ENCODE data around the gene DBH. TPM values are rescaled to one million over a fixed set of nuclear protein-coding genes. Genes with fewer than 3 reads are reported as not detected.

The DBH gene
- total RNA-seq, 1 experiment from 2014 or later, result not detected

DNA sequence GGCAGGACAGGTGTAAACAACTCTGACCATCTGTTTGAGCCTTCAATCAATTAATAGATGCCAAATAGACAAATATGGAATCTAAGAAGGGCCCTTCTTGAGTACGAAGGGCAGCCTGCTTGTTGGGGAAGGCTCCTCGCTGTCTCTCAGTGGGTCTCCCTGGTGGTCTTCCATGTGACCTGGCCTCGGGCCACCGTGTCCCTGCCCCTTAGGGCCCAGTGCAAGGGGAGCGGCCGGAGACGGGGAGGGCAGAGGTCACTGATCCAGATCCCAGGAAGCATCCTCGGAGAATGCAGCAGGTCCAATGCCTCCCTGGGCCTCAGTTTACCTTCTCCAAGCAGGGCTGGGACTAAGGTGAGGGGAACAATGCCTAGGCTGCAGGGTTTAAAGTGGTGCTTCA, 2.5 kb downstream of the DBH start:
- no peaks in the 10 kb centered on the region for H3K79me2 ChIP-seq (ENCODE audit: insufficient read depth, low read length)
- ATAC-seq, result no peak
- TF ChIP-seq ZNF274 (IDR thresholded peaks at IDR 0.05; ENCODE audit: low read depth, low read length), result no peak
- TF ChIP-seq, protein P1, sequence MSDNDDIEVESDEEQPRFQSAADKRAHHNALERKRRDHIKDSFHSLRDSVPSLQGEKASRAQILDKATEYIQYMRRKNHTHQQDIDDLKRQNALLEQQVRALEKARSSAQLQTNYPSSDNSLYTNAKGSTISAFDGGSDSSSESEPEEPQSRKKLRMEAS (IDR thresholded peaks at IDR 0.05), result no peak
- no peaks in the 10 kb centered on the region for H3K4me1 ChIP-seq (ENCODE audit: control insufficient read depth in 1 of 2, insufficient read depth in 2 of 2, low read length in 2 of 2)
- H3K4me2 ChIP-seq (ENCODE audit: low read length), result no peak overlapping the region
- H3K9ac ChIP-seq (ENCODE audit: low read length), result no peak overlapping the region
- H3K36me3 ChIP-seq (ENCODE audit: control insufficient read depth in 1 of 2, insufficient read depth in 2 of 2, low read length in 2 of 2), result no peaks in the 10 kb centered on the region
- H3K27me3 ChIP-seq (ENCODE audit: insufficient read depth, low read length), result peaks cover 5% of the 10 kb centered on the region; the same call in 1 of the 2 replicates
- no peaks in the 10 kb centered on the region for H3K9me2 ChIP-seq (ENCODE audit: insufficient read depth)
- no peak overlapping the region for H2AFZ ChIP-seq (ENCODE audit: low read depth, low read length, poor library complexity, severe bottlenecking)
- H3K9me3 ChIP-seq (ENCODE audit: control insufficient read depth in 1 of 2, insufficient read depth in 1 of 2, low read depth in 1 of 2, low read length in 2 of 2), result no peaks in the 10 kb centered on the region
- no peak overlapping the region for H3K27ac ChIP-seq (ENCODE audit: low read depth, low read length)
- H4K20me1 ChIP-seq (ENCODE audit: insufficient read depth), result no peaks in the 10 kb centered on the region
- BruUV-seq (replicated peaks), result no TSS peak
- no peak overlapping the region for H3K4me3 ChIP-seq (replicated peaks in 1 of 2; ENCODE audit: low read depth in 1 of 2, low read length in 2 of 2)
- CTCF ChIA-PET, result no interaction called here
- POLR2A ChIA-PET, result no interaction called here
- DNase-seq (ENCODE audit: low read depth, low spot score), result no peak
- RAD21 ChIA-PET (ENCODE audit: low non-redundant PET in 1 of 2, low total read pairs in 2 of 2, uncharacterized antibody in 2 of 2, unreplicated experiment in 2 of 2), result no interaction called here
- intact Hi-C loops (cut with micrococcal nuclease), result no loop called here

DNA sequence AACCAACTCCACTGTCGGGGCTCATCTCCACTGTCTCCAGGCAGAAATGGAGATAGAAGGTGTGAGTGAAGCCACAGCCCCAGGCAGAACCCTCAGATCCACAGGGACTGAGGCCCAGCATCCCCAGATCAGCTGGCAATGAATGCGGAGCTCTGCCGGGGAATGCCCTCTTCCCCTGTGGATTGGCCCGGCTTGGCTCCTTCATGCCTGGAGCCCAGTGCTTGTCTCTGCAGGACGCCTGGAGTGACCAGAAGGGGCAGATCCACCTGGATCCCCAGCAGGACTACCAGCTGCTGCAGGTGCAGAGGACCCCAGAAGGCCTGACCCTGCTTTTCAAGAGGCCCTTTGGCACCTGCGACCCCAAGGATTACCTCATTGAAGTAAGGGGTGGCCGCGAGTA, 3.5 kb downstream of the DBH start:
- Histone ChIP-seq H2AFZ (ENCODE audit: low read depth, low read length, poor library complexity, severe bottlenecking) (no peak overlapping the region), H3K27me3 (ENCODE audit: insufficient read depth, low read length) (peaks cover 5% of the 10 kb centered on the region; the same call in 1 of the 2 replicates), H3K27ac (ENCODE audit: low read depth, low read length) (no peak overlapping the region), H3K4me2 (ENCODE audit: low read length) (no peak overlapping the region), H3K9ac (ENCODE audit: low read length) (no peak overlapping the region), H3K4me3 (replicated peaks in 1 of 2; ENCODE audit: low read depth in 1 of 2, low read length in 2 of 2) (no peak overlapping the region), H3K9me2 (ENCODE audit: insufficient read depth) (no peaks in the 10 kb centered on the region), H3K36me3 (ENCODE audit: control insufficient read depth in 1 of 2, insufficient read depth in 2 of 2, low read length in 2 of 2) (no peaks in the 10 kb centered on the region), H3K79me2 (ENCODE audit: insufficient read depth, low read length) (no peaks in the 10 kb centered on the region), H3K9me3 (ENCODE audit: control insufficient read depth in 1 of 2, insufficient read depth in 1 of 2, low read depth in 1 of 2, low read length in 2 of 2) (no peaks in the 10 kb centered on the region), H4K20me1 (ENCODE audit: insufficient read depth) (no peaks in the 10 kb centered on the region), H3K4me1 (ENCODE audit: control insufficient read depth in 1 of 2, insufficient read depth in 2 of 2, low read length in 2 of 2) (no peaks in the 10 kb centered on the region)
- CTCF ChIA-PET, result no interaction called here
- RAD21 ChIA-PET (ENCODE audit: low non-redundant PET in 1 of 2, low total read pairs in 2 of 2, uncharacterized antibody in 2 of 2, unreplicated experiment in 2 of 2), result no interaction called here
- POLR2A ChIA-PET, result no interaction called here
- no peak for DNase-seq (ENCODE audit: low read depth, low spot score)
- no TSS peak for BruUV-seq (replicated peaks)
- no peak for ATAC-seq
- intact Hi-C loops (cut with micrococcal nuclease), result no loop called here
- TF ChIP-seq CEBPB (IDR thresholded peaks at IDR 0.05; ENCODE audit: low read depth) (no peak), SRF (IDR thresholded peaks at IDR 0.05; ENCODE audit: low read depth) (no peak), POLR2AphosphoS5 (IDR thresholded peaks at IDR 0.05; ENCODE audit: low read depth, low read length) (no peak), EZH2 (IDR thresholded peaks at IDR 0.05) (no peak), POLR2A (IDR thresholded peaks at IDR 0.05; ENCODE audit: borderline replicate concordance, extremely low read depth, insufficient read depth, insufficient read length) (no peak), YY1 (IDR thresholded peaks at IDR 0.05; ENCODE audit: extremely low read depth, insufficient replicate concordance, low read depth, low read length) (no peak)
